ENCODE data around the gene PLD4.
A peak's percentile ranks its signal among the peaks of the same experiment; 100 is the strongest.

The PLD4 gene

DNA sequence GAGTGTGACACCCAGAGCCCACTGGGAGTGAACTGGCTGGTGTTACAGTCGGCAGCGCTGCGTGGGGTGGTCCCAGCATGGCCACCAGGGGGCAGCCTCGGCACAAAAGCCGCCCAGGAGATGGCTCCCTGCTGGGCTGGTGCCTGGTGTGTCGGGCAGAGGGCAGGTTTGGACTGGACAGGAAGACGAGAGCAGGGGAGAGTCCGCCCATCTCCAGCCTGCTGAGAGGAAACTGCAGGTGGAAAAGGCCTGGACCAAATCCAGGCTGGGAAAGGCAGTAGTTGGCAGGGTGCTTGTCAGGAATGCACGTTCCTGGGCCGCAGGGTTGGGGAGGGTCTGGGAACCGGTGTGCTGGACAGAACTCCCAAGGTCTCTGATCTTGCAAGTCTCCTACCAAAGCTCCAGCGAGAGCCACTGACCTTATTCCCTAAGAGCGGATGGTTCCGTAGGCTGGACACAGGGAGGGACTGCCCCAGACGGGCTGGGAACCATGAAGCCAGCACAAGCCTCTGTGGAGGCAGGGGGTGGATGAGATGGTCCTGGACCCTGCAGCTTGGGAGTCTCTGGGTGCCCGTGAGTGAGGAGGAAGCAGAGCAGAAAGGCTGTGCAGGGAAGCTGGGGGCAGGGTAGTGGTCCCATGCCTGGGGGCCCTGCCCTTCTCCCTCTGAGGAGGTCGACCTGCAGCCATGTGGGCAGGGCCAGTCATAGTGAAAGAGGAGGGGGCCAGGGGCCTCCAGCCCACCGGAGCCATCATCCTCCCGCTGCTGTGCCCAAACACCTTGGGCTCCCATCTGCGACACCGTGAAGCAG, 51.7 kb downstream of the PLD4 start:
- no peaks in the 10 kb centered on the region for H3K9me2 ChIP-seq (replicated peaks; ENCODE audit: insufficient read depth, low read length)
- no peaks in the 10 kb centered on the region for H4K20me1 ChIP-seq (ENCODE audit: low read depth, low read length)
- H3K79me2 ChIP-seq (ENCODE audit: insufficient read depth, low read length) = no peaks in the 10 kb centered on the region
- H2AFZ ChIP-seq (ENCODE audit: low read depth, low read length, severe bottlenecking) = no peak overlapping the region
- H3K9ac ChIP-seq (ENCODE audit: low read length) = no peak overlapping the region
- H3F3A ChIP-seq (ENCODE audit: insufficient read depth) = no peaks in the 10 kb centered on the region
- H3K36me3 ChIP-seq (ENCODE audit: low read length) = no peaks in the 10 kb centered on the region
- no peak overlapping the region for H3K4me2 ChIP-seq (ENCODE audit: low read depth, low read length, poor library complexity, severe bottlenecking)
- TF ChIP-seq CTCF (IDR thresholded peaks at IDR 0.05; ENCODE audit: insufficient read depth, low read length, poor library complexity, severe bottlenecking) = peak; percentile 88
- no peak for TF ChIP-seq EZH2phosphoT487 (conservative IDR thresholded peaks at IDR 0.05; ENCODE audit: low read length)
- no peak overlapping the region for H3K27ac ChIP-seq (ENCODE audit: low read depth, low read length)
- no peaks in the 10 kb centered on the region for H3K27me3 ChIP-seq (ENCODE audit: low read length)
- H3K4me3 ChIP-seq (ENCODE audit: insufficient read depth, low read length, poor library complexity, severe bottlenecking) = no peak overlapping the region
- no peaks in the 10 kb centered on the region for H3K9me3 ChIP-seq (ENCODE audit: insufficient read depth, low read length)

- Histone ChIP-seq H3K9ac (ENCODE audit: low read length) (no peak overlapping the region), H3K79me2 (ENCODE audit: insufficient read depth, low read length) (no peaks in the 10 kb centered on the region), H3K9me2 (replicated peaks; ENCODE audit: insufficient read depth, low read length) (no peaks in the 10 kb centered on the region), H3K9me3 (ENCODE audit: insufficient read depth, low read length) (no peaks in the 10 kb centered on the region), H3K36me3 (ENCODE audit: low read length) (no peaks in the 10 kb centered on the region), H3K27me3 (ENCODE audit: low read length) (no peaks in the 10 kb centered on the region), H4K20me1 (ENCODE audit: low read depth, low read length) (no peaks in the 10 kb centered on the region), H3K27ac (ENCODE audit: low read depth, low read length) (no peak overlapping the region), H2AFZ (ENCODE audit: low read depth, low read length, severe bottlenecking) (no peak overlapping the region), H3K4me3 (ENCODE audit: insufficient read depth, low read length, poor library complexity, severe bottlenecking) (no peak overlapping the region), H3K4me2 (ENCODE audit: low read depth, low read length, poor library complexity, severe bottlenecking) (no peak overlapping the region), H3F3A (ENCODE audit: insufficient read depth) (no peaks in the 10 kb centered on the region)
- TF ChIP-seq EZH2phosphoT487 (conservative IDR thresholded peaks at IDR 0.05; ENCODE audit: low read length) (no peak), CTCF (IDR thresholded peaks at IDR 0.05; ENCODE audit: insufficient read depth, low read length, poor library complexity, severe bottlenecking) (no peak)
Measured at GRCh38 chr14:104977008-104977680, 52.5 kb downstream of the PLD4 start.

GRCh38 chr14:104977681-104978653, 53.3 kb downstream of the PLD4 start, which contains the start of gene AHNAK2:
Gene AHNAK2 (minus strand): TSS chr14:104978374. CDS start chr14:104978237, 137 bp downstream.
- H4K20me1 ChIP-seq (ENCODE audit: low read depth, low read length) = no peaks in the 10 kb centered on the region
- no peaks in the 10 kb centered on the region for H3K27me3 ChIP-seq (ENCODE audit: low read length)
- no peak for TF ChIP-seq EZH2phosphoT487 (conservative IDR thresholded peaks at IDR 0.05; ENCODE audit: low read length)
- no peak for TF ChIP-seq CTCF (IDR thresholded peaks at IDR 0.05; ENCODE audit: insufficient read depth, low read length, poor library complexity, severe bottlenecking)
- H3K79me2 ChIP-seq (ENCODE audit: insufficient read depth, low read length) = no peaks in the 10 kb centered on the region
- H3K4me3 ChIP-seq (ENCODE audit: insufficient read depth, low read length, poor library complexity, severe bottlenecking) = no peak within 1 kb of the TSS
- H3K36me3 ChIP-seq (ENCODE audit: low read length) = no peaks in the 10 kb centered on the region
- no peak within 1 kb of the TSS for H3K27ac ChIP-seq (ENCODE audit: low read depth, low read length)
- no peaks in the 10 kb centered on the region for H3K9me3 ChIP-seq (ENCODE audit: insufficient read depth, low read length)
- no peak within 1 kb of the TSS for H3K4me2 ChIP-seq (ENCODE audit: low read depth, low read length, poor library complexity, severe bottlenecking)
- no peaks in the 10 kb centered on the region for H3F3A ChIP-seq (ENCODE audit: insufficient read depth)
- no peak within 1 kb of the TSS for H2AFZ ChIP-seq (ENCODE audit: low read depth, low read length, severe bottlenecking)
- no peaks in the 10 kb centered on the region for H3K9me2 ChIP-seq (replicated peaks; ENCODE audit: insufficient read depth, low read length)
- no peak within 1 kb of the TSS for H3K9ac ChIP-seq (ENCODE audit: low read length)
